ENCODE measurements around the gene INS. TPM values are rescaled to one million over a fixed set of nuclear protein-coding genes. Genes with fewer than 3 reads are reported as not detected.

Gene INS
- total and polyA plus RNA-seq, 2 of the 8 experiments (the other 6 are each of a cell fraction or from before 2014, with no cell fraction given), result not detected

- Histone ChIP-seq H3K23me2 (ENCODE audit: low read depth, low read length) (peaks cover under 1% of the 10 kb centered on the region; the same call in 1 of the 2 replicates), H3K4me1 (replicated peaks in 1 of 4; ENCODE audit: control insufficient read depth in 3 of 4, insufficient read depth in 4 of 4, low read length in 3 of 4) (peaks cover 0 to 4% (median 1%) of the 10 kb centered on the region in 4 experiments; a peak in 2 of 7 replicates), H3K18ac (ENCODE audit: extremely low read depth, low read length) (no peak overlapping the region), H3K23ac (ENCODE audit: insufficient read length) (no peak overlapping the region), H3K4ac (replicated peaks; ENCODE audit: insufficient read length, low read depth, low read length) (peak overlapping the region; percentile 35), H3K27ac (ENCODE audit: low read depth, low read length) (no peak overlapping the region), H4K91ac (replicated peaks; ENCODE audit: insufficient read length, low read length) (no peak overlapping the region), H3K79me1 (ENCODE audit: low read depth, low read length) (no peaks in the 10 kb centered on the region), H3K9me3 (ENCODE audit: insufficient read depth in 2 of 2, low read depth in 1 of 2, low read length in 1 of 2) (peaks cover 8 to 13% of the 10 kb centered on the region in 2 experiments), H2AK5ac (ENCODE audit: low read depth, low read length) (no peak overlapping the region), H3K27me3 (replicated peaks in 1 of 4; ENCODE audit: control insufficient read depth in 3 of 4, extremely low read depth in 1 of 4, insufficient read depth in 3 of 4, low read length in 3 of 4) (no peaks in the 10 kb centered on the region; a peak in 1 of 7 replicates), H3K36me3 (ENCODE audit: control insufficient read depth in 2 of 4, insufficient read depth in 4 of 4, low read length in 3 of 4) (no peaks in the 10 kb centered on the region), H4K20me1 (replicated peaks in 1 of 2; ENCODE audit: control insufficient read depth in 1 of 2, insufficient read depth in 2 of 2, low read length in 2 of 2) (no peaks in the 10 kb centered on the region), H3K79me2 (ENCODE audit: control insufficient read depth in 1 of 2, insufficient read depth in 2 of 2, low read length in 2 of 2) (no peaks in the 10 kb centered on the region), H3K4me3 (ENCODE audit: extremely low read depth in 1 of 4, insufficient read depth in 2 of 4, low read depth in 3 of 4, low read length in 4 of 4) (no peak overlapping the region), H4K8ac (ENCODE audit: extremely low read depth, insufficient read depth, low read length) (no peak overlapping the region), H3K9ac (replicated peaks in 1 of 4; ENCODE audit: extremely low read depth in 1 of 4, low read depth in 3 of 4, low read length in 3 of 4) (no peak overlapping the region), H2BK5ac (ENCODE audit: low read depth, low read length) (no peak overlapping the region), H2BK15ac (ENCODE audit: low read length) (no peak overlapping the region; the same call in 1 of the 2 replicates), H4K5ac (ENCODE audit: insufficient read length, low read depth, low read length) (no peak overlapping the region), H3K4me2 (ENCODE audit: insufficient read depth in 1 of 2, low read depth in 2 of 2, low read length in 2 of 2) (no peak overlapping the region), H2AFZ (ENCODE audit: low read length) (no peak overlapping the region), H3K56ac (replicated peaks; ENCODE audit: insufficient read length, low read depth, low read length) (no peak overlapping the region), H2BK12ac (ENCODE audit: low read depth, low read length) (no peak overlapping the region), H2BK20ac (ENCODE audit: low read length) (no peak overlapping the region), H2BK120ac (replicated peaks; ENCODE audit: low read depth, low read length) (no peak overlapping the region), H3K14ac (ENCODE audit: insufficient read length) (no peak overlapping the region)
- 91% methylated on average over 25 of the region's 32 CpGs; no CpG with 5 or more reads in 1 of the 2 experiments for WGBS, 2 experiments (ENCODE audit: extremely low coverage in 1 of 2, insufficient coverage in 1 of 2, insufficient read length in 1 of 2, insufficient replicate concordance in 2 of 2, low coverage in 1 of 2, low lambda C conversion rate in 2 of 2, missing lambda C conversion rate in 1 of 2)
- no peak for DNase-seq (ENCODE audit: low read depth in 1 of 2, low spot score in 2 of 2)
- CTCF ChIA-PET (ENCODE audit: partially characterized antibody), result interaction anchor here (0.9 to 1.9 kb wide), 10 partner anchors 10 to 461 kb away, joined by 3 to 8 read pairs (median 4); no protein-coding TSS in a partner anchor
- POLR2A ChIA-PET (ENCODE audit: partially characterized antibody), result no interaction called here
- no peak for FAIRE-seq
- TF ChIP-seq EP300 (IDR thresholded peaks at IDR 0.05; ENCODE audit: borderline replicate concordance in 1 of 2, low read depth in 2 of 2, low read length in 2 of 2), result no peak
- no peak for TF ChIP-seq CHD2 (IDR thresholded peaks at IDR 0.05; ENCODE audit: low read length)
- no peak for TF ChIP-seq KDM5A (IDR thresholded peaks at IDR 0.05; ENCODE audit: low read length)
- no peak for TF ChIP-seq SP2 (IDR thresholded peaks at IDR 0.05; ENCODE audit: low read length)
- TF ChIP-seq CEBPB (IDR thresholded peaks at IDR 0.05; ENCODE audit: low read depth, low read length), result no peak
- TF ChIP-seq JUN (IDR thresholded peaks at IDR 0.05; ENCODE audit: low read depth, low read length), result no peak
- TF ChIP-seq SIX5 (IDR thresholded peaks at IDR 0.05; ENCODE audit: low read depth, low read length), result no peak
- TF ChIP-seq HDAC2 (IDR thresholded peaks at IDR 0.05; ENCODE audit: borderline replicate concordance in 1 of 2, low read depth in 2 of 2, low read length in 2 of 2), result no peak
- TF ChIP-seq NANOG (IDR thresholded peaks at IDR 0.05; ENCODE audit: insufficient read depth, low read depth, low read length, poor library complexity, severe bottlenecking), result no peak
- no peak for TF ChIP-seq ATF2 (IDR thresholded peaks at IDR 0.05; ENCODE audit: low read length)
These were observed 46.4 kb downstream of the INS start for GRCh38 chr11:2114430-2115241.

Data from H1 (cell line).